GM18858 (cell line): ENCODE measurements around the gene SLIT1.

ENCODE experiments used
- ATAC-seq: cut with Tn5 transposase; IDR thresholded peaks from one replicate; pipeline ENCODE4 v1.9.1; 2021; ENCODE audit not compliant: unreplicated experiment

Gene SLIT1

GRCh38 chr10:97203220-97203619, 17.5 kb upstream of the SLIT1 start:
- ATAC-seq = no peak

GRCh38 chr10:97200616-97201015, 14.9 kb upstream of the SLIT1 start:
- no peak for ATAC-seq

- ATAC-seq = no peak
Observed at GRCh38 chr10:97199152-97199551, 13.4 kb upstream of the SLIT1 start.

- no peak for ATAC-seq
Observed at GRCh38 chr10:97197030-97197500, 11.3 kb upstream of the SLIT1 start.

GRCh38 chr10:97196223-97197029, 10.7 kb upstream of the SLIT1 start:
- no peak for ATAC-seq

- ATAC-seq = no peak
Observed at GRCh38 chr10:97195706-97196222, 10.0 kb upstream of the SLIT1 start.

GRCh38 chr10:97192952-97193435, 7.2 kb upstream of the SLIT1 start:
- no peak for ATAC-seq

GRCh38 chr10:97190450-97190849, 4.7 kb upstream of the SLIT1 start:
- no peak for ATAC-seq

GRCh38 chr10:97188261-97188711, 2.5 kb upstream of the SLIT1 start:
- ATAC-seq = no peak

GRCh38 chr10:97186911-97187310, 1.2 kb upstream of the SLIT1 start:
- no peak for ATAC-seq

- ATAC-seq = no peak
Observed at GRCh38 chr10:97184971-97185325, 811 bp downstream of the SLIT1 start.

- no peak for ATAC-seq
Observed at GRCh38 chr10:97183314-97183713, 2.4 kb downstream of the SLIT1 start.

GRCh38 chr10:97182288-97182990, 3.3 kb downstream of the SLIT1 start:
- ATAC-seq = no peak

- ATAC-seq = no peak
Observed at GRCh38 chr10:97180986-97181385, 4.8 kb downstream of the SLIT1 start.

- no peak for ATAC-seq
Observed at GRCh38 chr10:97180363-97180755, 5.4 kb downstream of the SLIT1 start.

- ATAC-seq = no peak
Observed at GRCh38 chr10:97179731-97180362, 5.9 kb downstream of the SLIT1 start.

- ATAC-seq = no peak
Observed at GRCh38 chr10:97179311-97179710, 6.4 kb downstream of the SLIT1 start.

GRCh38 chr10:97178074-97178473, 7.7 kb downstream of the SLIT1 start:
- ATAC-seq = no peak

GRCh38 chr10:97176226-97176625, 9.5 kb downstream of the SLIT1 start:
- no peak for ATAC-seq

GRCh38 chr10:97175586-97175985, 10.2 kb downstream of the SLIT1 start:
- ATAC-seq = no peak

- no peak for ATAC-seq
Observed at GRCh38 chr10:97174941-97175340, 10.8 kb downstream of the SLIT1 start.
